Measurements from ENCODE around the gene FSTL3.

DNA sequence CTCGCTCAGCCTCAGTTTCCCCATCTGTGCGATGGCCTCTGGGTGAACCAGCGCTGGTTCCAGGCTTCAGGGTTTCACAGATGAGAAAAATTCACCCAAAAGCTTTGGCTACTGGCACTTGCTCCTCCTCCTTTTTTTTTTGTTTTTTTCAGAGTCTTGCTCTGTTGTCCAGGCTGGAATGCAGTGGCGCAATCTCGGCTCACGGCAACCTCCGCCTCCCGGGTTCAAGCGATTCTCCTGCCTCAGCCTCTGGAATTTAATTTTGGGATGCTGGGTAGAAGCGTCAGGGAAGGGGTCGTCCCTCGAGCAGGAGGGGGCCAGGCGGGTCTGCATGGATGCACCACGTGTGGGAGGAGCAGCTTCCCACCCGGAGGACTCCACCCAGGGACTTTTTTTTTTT is 12.0 kb downstream of the FSTL3 start:
- TF ChIP-seq CTCF (IDR thresholded peaks at IDR 0.05) = no peak
- TF ChIP-seq FOXM1 (IDR thresholded peaks at IDR 0.05; ENCODE audit: low read depth) = no peak
- TF ChIP-seq RCOR1 (IDR thresholded peaks at IDR 0.05; ENCODE audit: low read length) = no peak
